RWPE2 (cell line): ENCODE results near the gene PECR.

Source experiments
- ATAC-seq: fragments of 200-7000 bp; cut with Tn5 transposase; 3 replicates; pipeline ENCODE4 v1.9.1; 2021; ENCODE audit warnings: low read depth
- DNase-seq: peaks from one replicate; pipeline ENCODE4 v3.0.0-alpha.2; 2020; ENCODE audit warnings: low spot score
- H3K27ac ChIP-seq: fragments of 450-650 bp; 2 replicates; pipeline ENCODE4 v1.5.1; 2017; ENCODE audit warnings: mild to moderate bottlenecking; ENCODE audit not compliant: poor library complexity, severe bottlenecking
- H3K27me3 ChIP-seq: fragments of 250-450 bp; sonication (Bioruptor Pico); 2 replicates; pipeline ENCODE4 v1.5.1; 2021; ENCODE audit warnings: mild to moderate bottlenecking, moderate library complexity; ENCODE audit not compliant: insufficient read depth, poor library complexity, severe bottlenecking
- H3K36me3 ChIP-seq: fragments of 250-450 bp; sonication (Bioruptor Pico); 2 replicates; pipeline ENCODE4 v1.5.1; 2020; ENCODE audit warnings: low read depth, mild to moderate bottlenecking, moderate library complexity
- H3K4me1 ChIP-seq: fragments of 250-450 bp; sonication (Bioruptor Pico); 2 replicates; pipeline ENCODE4 v1.5.1; 2021; ENCODE audit warnings: mild to moderate bottlenecking, moderate library complexity; ENCODE audit not compliant: insufficient read depth, poor library complexity, severe bottlenecking
- H3K4me3 ChIP-seq: fragments of 250-450 bp; sonication (Bioruptor Pico); 2 replicates; pipeline ENCODE4 v1.5.1; 2021; ENCODE audit warnings: mild to moderate bottlenecking, moderate library complexity; ENCODE audit not compliant: severe bottlenecking
- H3K9me3 ChIP-seq: fragments of 250-450 bp; sonication (Bioruptor Pico); 2 replicates; pipeline ENCODE4 v1.5.1; 2021; ENCODE audit warnings: mild to moderate bottlenecking, moderate library complexity; ENCODE audit not compliant: severe bottlenecking
- TF ChIP-seq, protein P1 (sequence below): fragments of 450-650 bp; IDR thresholded peaks from one replicate; pipeline ENCODE4 v1.5.1; 2017; ENCODE audit warnings: mild to moderate bottlenecking, moderate library complexity; ENCODE audit not compliant: poor library complexity, severe bottlenecking

PECR gene

DNA sequence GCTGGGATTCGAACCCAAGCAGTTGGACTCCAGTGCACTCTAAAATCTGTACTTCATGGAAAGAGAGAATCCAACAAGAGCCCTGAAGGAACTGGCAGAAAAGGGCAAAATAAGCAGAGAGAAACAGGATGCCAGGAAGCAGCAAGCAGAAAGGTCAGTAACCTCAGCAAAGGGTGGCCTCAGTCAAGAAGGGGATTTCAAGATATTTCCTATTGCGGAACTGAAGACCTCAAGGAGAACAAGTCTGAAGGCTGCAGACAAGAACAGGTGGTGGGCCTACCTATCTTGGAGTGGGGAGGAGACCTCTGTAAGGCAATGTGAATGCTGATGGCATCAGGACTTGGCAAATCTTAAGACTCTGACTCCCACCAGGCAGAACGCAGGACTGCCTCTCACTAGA is 48.2 kb downstream of the PECR start:
- Histone ChIP-seq H3K36me3 (peaks cover 3% of the 10 kb centered on the region; the same call in 1 of the 2 replicates), H3K4me3 (no peak overlapping the region), H3K4me1 (peaks cover 7% of the 10 kb centered on the region), H3K9me3 (no peaks in the 10 kb centered on the region), H3K27me3 (no peaks in the 10 kb centered on the region), H3K27ac (no peak overlapping the region)
- ATAC-seq (no peak), DNase-seq (no peak)
- TF ChIP-seq, protein P1, sequence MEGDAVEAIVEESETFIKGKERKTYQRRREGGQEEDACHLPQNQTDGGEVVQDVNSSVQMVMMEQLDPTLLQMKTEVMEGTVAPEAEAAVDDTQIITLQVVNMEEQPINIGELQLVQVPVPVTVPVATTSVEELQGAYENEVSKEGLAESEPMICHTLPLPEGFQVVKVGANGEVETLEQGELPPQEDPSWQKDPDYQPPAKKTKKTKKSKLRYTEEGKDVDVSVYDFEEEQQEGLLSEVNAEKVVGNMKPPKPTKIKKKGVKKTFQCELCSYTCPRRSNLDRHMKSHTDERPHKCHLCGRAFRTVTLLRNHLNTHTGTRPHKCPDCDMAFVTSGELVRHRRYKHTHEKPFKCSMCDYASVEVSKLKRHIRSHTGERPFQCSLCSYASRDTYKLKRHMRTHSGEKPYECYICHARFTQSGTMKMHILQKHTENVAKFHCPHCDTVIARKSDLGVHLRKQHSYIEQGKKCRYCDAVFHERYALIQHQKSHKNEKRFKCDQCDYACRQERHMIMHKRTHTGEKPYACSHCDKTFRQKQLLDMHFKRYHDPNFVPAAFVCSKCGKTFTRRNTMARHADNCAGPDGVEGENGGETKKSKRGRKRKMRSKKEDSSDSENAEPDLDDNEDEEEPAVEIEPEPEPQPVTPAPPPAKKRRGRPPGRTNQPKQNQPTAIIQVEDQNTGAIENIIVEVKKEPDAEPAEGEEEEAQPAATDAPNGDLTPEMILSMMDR, result no peak

DNA sequence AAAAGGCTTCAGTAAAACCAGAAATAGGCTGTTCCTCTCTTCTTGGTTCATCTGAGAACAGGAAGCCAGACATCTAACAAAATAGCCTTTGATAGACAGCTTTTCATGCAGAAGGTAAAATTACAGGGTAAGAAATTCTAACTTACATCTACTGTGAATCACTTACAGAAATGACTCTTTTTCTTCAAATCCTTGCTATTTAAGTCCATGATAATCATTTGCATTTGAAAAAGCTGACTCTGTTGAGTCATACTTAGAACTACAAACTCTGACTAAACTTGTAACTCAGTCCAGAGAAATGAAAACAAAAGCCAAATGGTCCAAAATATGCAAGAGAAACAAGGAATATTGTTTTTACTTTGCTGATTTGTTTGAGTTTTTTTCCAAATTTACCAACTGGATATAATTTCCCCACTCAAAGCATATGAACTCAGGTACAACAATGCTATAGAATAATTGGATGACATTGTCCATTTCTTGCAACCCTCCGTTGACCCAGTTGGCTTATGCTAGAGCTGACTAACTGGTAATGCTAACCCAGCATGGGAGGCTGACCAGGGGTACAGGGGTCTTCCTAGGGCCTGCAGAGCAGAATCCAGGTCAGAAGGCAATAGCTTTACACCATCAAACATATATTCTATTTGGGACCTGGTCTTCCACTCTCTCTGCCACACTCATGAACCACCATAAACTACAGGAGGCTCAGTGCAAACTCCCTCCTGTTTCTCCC is 49.5 kb downstream of the PECR start:
- H3K9me3 ChIP-seq, result no peaks in the 10 kb centered on the region
- no peak overlapping the region for H3K4me3 ChIP-seq
- H3K27ac ChIP-seq, result no peak overlapping the region

GRCh38 chr2:216030216-216030615 is 51.4 kb downstream of the PECR start:
- H3K9me3 ChIP-seq, result no peaks in the 10 kb centered on the region
- H3K27me3 ChIP-seq, result no peaks in the 10 kb centered on the region
- H3K4me3 ChIP-seq, result no peak overlapping the region
- DNase-seq (no peak), ATAC-seq (no peak)
- H3K4me1 ChIP-seq, result peaks cover 7% of the 10 kb centered on the region
- peaks cover 3% of the 10 kb centered on the region; the same call in 1 of the 2 replicates for H3K36me3 ChIP-seq
- H3K27ac ChIP-seq, result no peak overlapping the region
- TF ChIP-seq, protein P1, result no peak

More for the DNA sequence above, 49.5 kb downstream of the PECR start:
- TF ChIP-seq, protein P1, result no peak
- Histone ChIP-seq H3K36me3 (peaks cover 3% of the 10 kb centered on the region; the same call in 1 of the 2 replicates), H3K27me3 (no peaks in the 10 kb centered on the region), H3K4me1 (peaks cover 7% of the 10 kb centered on the region)
- ATAC-seq (peak; percentile 77; the same call in 2 of the 3 replicates), DNase-seq (no peak)

GRCh38 chr2:216029416-216030129 is 52.0 kb downstream of the PECR start:
- TF ChIP-seq, protein P1, result no peak
- DNase-seq (no peak), ATAC-seq (no peak)
- Histone ChIP-seq H3K27ac (no peak overlapping the region), H3K4me1 (peaks cover 7% of the 10 kb centered on the region), H3K9me3 (no peaks in the 10 kb centered on the region), H3K36me3 (peaks cover 3% of the 10 kb centered on the region; the same call in 1 of the 2 replicates), H3K4me3 (no peak overlapping the region), H3K27me3 (no peaks in the 10 kb centered on the region)
